GM21367 (cell line): ENCODE measurements around the gene NME4.

Experiments used
- ATAC-seq: cut with Tn5 transposase; IDR thresholded peaks from one replicate; pipeline ENCODE4 v1.9.1; 2021; ENCODE audit not compliant: unreplicated experiment

The NME4 gene

GRCh38 chr16:363110-363765, 33.8 kb upstream of the NME4 start:
- ATAC-seq: no peak

DNA sequence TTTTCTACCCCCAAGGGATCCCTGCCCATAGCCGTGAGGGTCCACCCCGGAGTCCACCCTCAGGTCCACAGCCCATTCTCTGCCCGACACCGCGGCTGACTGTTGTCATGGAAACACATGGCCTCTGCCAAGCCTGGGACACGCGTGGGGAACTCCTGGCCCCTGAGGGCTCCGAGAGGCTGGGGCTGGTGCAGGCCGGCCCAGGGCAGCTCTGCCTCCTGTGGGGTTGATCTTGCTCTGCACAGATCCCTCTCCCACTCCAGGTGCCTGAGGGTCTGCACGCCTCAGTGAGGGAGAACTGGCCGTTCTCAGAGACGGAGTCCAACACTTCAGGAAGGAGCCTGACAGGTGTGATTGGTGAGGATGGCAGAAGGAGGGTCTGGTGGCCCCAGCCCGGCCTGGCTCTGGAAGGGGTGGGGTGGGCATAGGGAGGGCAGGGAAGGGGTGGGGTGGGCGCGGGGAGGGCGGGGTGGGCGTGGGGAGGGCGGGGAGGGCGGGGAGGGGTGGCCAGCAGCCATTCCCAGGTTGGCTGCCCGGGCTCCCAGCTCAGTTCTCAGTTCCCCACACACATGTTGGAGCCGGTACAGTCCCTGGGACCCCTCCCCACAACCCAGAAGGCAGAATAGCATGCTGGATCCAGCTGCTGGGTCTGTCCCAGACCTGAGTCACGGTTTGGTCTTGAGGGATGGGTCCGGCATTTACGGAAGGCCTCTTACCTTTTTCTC, 33.1 kb upstream of the NME4 start:
- no peak for ATAC-seq

DNA sequence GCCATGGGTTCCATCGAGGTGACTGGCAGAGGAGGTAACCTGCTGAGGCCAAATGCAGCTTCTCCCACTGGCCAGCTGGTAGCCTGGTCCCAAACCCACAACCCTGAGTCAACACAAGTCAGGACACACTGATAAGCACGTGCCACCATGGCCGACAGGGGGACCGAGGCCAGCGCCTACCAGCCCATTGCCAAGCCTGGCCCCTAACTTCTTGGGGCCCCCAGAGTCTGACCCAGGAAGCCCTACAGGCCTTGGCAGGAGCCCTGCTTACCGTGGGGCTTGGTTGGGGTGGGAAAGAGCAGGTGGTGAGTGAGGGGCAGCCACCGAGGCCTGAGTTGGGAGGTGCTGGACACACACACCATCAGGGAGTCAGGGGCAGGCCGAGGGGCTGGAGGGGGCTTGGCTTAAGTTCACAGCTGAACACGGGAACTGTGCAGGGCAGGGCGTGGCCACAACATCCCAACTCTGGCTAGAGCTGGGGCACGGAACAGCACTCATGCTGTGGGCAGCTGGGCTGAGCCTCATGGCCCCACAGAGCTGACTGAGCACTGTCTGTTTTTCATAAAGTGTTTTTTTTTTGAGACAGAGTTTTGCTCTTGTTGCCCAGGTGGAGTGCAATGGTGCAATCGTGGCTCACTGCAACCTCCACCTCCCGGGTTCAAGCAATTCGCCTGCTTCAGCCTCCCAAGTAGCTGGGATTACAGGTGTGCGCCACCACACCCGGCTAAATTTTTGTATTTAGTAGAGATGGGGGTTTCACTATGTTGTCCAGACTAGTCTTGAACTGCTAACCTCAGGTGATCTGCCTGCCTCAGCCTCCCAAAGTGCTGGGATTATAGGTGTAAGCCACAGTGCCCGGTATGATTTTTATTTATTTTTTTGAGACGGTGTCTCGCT, 32.2 kb upstream of the NME4 start:
- ATAC-seq: no peak

DNA sequence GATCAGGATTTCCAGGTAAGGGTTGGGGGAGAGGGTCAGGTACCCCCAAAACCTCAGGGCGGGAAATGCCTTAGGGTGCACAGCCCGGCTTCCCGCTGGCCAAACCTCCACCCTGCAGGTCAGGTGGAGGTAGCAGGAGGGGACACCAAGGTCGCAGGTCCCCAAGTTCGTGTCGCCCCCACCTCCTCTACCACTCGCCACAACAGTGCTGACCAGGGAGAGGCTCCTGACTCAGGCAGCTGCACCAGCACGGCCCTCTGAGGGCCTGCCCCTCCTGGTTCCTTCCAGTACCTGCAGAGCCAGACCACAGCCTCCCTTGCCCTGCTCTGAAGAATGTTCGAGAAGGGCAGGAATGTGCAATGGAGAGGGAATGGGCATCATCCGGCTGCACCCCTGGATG, 30.5 kb upstream of the NME4 start:
- ATAC-seq: no peak

DNA sequence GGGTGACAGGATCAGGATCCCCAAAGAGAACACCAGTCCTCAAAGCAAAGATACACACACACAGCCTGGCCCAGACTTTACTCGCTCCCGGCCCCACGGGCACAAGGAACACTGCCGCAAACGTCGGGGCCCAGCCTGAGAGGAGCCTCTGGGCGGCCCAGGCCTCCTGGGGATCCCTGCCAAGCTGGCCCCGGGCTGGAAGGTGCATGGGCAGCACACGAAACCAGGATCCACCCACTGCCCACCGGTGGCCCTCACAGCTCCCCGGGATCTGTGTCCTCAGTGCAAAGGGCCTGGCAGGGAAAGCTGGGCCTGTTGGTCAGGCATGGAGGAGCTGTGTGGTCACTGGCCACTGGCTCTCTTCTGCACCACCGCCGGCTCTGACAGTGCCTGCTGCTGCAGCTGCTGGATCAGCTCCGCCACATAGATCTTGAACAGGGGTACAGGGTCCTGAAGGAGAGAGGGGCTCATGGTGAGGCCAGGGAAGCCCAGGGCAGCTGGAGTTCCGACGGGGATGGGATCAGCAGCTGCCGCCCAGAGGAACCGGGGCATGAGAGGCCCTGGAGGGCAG, 29.6 kb upstream of the NME4 start:
- no peak for ATAC-seq

GRCh38 chr16:368388-369158, 28.4 kb upstream of the NME4 start:
- ATAC-seq: no peak

DNA sequence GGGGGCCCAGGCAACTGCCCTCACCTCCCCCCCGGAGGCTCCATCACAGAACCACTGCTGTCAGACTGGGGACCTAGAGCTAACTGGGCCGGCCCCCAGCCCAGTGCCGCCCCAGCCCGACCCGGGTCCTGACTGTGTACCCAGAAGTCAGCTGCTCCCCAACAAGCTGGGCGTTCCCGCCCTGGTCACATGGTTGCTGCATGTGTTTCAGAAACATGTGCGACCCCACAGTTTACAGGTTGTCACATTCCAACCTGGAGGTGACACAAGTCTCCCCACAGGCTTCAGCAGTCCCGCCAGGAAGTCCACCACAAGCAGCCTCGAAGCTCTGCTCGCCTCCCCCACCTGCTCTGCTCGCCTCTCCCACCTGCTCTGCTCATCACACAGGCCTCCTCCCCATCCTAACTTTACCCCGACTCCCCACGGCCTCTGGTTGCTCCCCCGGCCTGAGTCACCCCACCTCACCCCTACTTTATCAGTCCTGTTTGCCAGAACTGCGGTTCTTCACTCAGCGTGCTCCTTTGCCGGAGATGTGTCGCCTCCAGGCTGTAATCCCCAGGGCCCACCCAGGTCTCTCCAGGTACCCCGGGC, 27.6 kb upstream of the NME4 start:
- ATAC-seq: no peak

GRCh38 chr16:369866-370436, 27.0 kb upstream of the NME4 start:
- ATAC-seq: no peak

DNA sequence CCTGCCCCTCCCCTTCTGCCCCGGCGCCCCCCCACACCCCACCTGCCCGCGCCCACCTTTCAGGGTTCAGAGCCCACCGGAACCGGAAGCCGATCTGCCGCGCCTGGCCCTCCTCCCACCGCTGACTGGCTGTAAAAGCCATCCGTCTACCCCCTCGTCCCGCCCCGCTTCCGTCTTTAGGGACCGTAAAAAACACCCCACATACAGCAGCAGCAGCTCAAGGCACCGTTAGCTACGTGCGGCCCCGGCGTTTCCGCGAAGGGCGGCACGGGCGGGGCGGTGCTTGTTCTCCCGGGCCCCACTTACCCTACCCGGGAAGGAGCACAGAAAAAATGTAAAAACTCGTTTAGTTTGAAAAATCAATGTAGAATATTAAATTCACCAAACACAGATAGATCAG, 26.6 kb upstream of the NME4 start, which contains the start of gene MRPL28:
TSS of gene MRPL28 (minus strand) at position 96 of the 400 bp plus-strand sequence. CDS start 320 bp downstream, outside the sequence.
- peak; percentile 64 for ATAC-seq

GRCh38 chr16:370979-371514, 26.0 kb upstream of the NME4 start:
- ATAC-seq: no peak

- ATAC-seq: no peak
Observed at GRCh38 chr16:371515-372301, 25.3 kb upstream of the NME4 start.

GRCh38 chr16:372302-372983, 24.6 kb upstream of the NME4 start:
- ATAC-seq: no peak

DNA sequence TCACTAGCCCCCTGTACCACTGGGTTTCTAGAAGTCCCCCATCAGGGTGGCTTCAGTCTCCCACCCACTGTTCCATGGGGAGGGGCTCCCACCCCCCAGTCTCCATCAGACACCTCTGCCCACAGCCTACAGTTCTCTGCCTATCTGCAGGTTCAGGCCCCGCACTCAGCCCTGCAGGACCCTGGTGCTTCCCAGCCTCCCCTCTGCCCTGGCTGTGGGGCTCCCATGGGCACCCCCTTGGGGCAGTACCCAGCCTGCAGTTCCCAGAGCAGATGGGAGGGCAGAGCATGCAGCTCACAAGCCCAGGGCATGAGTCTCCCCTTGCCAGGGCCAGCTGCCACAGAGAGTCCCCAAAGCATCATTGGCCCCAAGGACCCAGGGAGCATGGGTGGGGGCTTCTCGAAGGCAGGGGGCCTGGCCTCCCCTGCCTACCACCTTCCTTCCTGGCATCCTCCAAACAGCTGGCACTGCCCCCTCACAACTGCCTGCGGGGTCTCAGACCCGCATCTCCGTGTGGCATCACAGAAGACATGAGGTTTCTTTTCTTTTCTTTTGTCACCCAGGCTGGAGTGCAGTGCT, 23.9 kb upstream of the NME4 start:
- no peak for ATAC-seq

- ATAC-seq: no peak
Observed at GRCh38 chr16:373848-374615, 23.0 kb upstream of the NME4 start.

- ATAC-seq: no peak
Observed at GRCh38 chr16:374616-374926, 22.4 kb upstream of the NME4 start.

DNA sequence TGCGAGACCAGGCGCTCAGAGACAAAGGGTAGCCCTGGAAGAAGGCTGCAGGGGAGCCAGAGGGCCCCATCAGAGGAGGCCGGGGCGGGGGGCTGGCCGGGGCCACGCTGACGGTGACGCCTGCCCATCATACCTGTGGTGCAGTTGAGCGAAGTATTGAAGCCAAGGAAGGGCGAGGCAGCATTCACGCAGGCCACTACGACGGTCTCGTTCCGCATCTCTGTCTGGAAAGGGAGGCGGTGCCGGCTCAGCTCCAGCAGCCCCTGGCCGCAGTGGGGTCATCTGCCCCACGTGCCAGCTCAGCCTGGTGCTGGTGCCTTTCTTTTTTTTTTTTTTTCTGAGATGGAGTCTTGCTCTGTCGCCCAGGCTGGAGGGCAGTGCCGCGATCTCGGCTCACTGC, 21.8 kb upstream of the NME4 start:
- no peak for ATAC-seq
